ENCODE measurements around the gene CEBPA.

The CEBPA gene

DNA sequence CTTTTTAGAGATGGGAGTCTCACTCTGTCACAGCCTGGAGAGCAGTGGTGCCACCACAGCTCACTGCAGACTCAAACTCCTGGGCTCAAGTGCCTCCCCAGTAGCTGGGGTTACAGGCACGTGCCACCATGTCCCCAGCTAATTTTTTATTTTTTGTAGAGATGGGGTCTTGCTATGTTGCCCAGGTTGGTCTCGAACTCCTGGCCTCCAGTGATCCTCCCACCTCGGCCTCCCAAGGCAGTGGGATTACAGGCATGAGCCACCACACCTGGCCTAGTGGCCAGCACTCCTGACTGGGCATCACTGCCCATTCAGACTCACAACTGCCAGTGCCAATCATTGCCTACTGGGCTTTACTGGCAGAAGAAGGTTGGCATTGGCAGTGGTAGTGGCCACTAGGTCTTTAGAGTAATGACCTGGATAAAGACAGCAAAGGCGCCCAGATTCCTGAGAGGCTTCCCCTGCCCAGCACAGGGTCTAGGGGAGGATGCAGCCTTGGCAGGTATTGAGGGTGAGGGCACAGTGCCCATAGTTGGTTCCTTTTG, 49.8 kb downstream of the CEBPA start:
- no peak overlapping the region for H3K9ac ChIP-seq (ENCODE audit: insufficient read length, low read depth)
- no peaks in the 10 kb centered on the region for H3K27me3 ChIP-seq (ENCODE audit: insufficient read depth, insufficient read length)
- no peak for TF ChIP-seq SUZ12 (IDR thresholded peaks at IDR 0.05; ENCODE audit: extremely low read depth, insufficient read depth, insufficient read length)
- no peak for TF ChIP-seq ZNF274 (IDR thresholded peaks at IDR 0.05; ENCODE audit: low read depth, low read length)
- H3K9me3 ChIP-seq (ENCODE audit: insufficient read depth, low read length), result no peaks in the 10 kb centered on the region
- no peak overlapping the region for H3K4me3 ChIP-seq (ENCODE audit: insufficient read length, low read depth)
- H3K36me3 ChIP-seq (ENCODE audit: insufficient read depth, insufficient read length, low read length), result no peaks in the 10 kb centered on the region
- DNase-seq (ENCODE audit: low read depth, low spot score), result no peak
- H3K4me1 ChIP-seq (ENCODE audit: insufficient read depth, insufficient read length), result peaks cover 20% of the 10 kb centered on the region

DNA sequence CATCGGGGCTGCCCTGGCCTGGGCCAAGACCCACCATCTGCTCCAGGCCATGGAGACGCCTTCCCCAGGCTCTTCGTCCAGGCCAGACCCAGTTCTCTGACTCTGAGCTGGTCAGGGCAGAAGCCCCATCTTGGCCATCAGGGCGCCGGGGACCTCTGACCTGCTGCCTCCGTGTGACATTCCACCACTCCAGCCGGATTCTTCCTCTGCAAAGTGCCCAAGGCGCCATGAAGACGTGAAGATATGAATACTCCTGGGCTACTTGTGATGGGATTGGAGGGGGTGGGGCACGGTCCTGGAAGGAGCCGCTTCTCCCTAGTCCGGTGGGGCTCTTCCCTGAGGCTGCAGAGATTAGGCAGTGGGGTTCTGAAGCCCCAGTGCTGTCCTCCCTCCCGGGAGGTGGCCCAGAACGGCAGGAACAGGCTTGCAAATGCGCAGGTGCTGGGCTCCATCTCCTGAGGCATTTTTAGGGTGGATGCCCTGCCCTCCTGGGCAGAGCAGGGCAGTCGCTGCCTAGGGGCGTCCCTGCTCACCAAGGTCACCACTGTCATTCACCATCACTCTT, 50.7 kb downstream of the CEBPA start:
- peaks cover 20% of the 10 kb centered on the region for H3K4me1 ChIP-seq (ENCODE audit: insufficient read depth, insufficient read length)
- H3K9me3 ChIP-seq (ENCODE audit: insufficient read depth, low read length), result no peaks in the 10 kb centered on the region
- no peaks in the 10 kb centered on the region for H3K27me3 ChIP-seq (ENCODE audit: insufficient read depth, insufficient read length)
- H3K4me3 ChIP-seq (ENCODE audit: insufficient read length, low read depth), result no peak overlapping the region
- no peak for DNase-seq (ENCODE audit: low read depth, low spot score)
- no peak for TF ChIP-seq ZNF274 (IDR thresholded peaks at IDR 0.05; ENCODE audit: low read depth, low read length)
- no peak for TF ChIP-seq YY1 (IDR thresholded peaks at IDR 0.05; ENCODE audit: insufficient read depth, insufficient read length)
- no peak for TF ChIP-seq SUZ12 (IDR thresholded peaks at IDR 0.05; ENCODE audit: extremely low read depth, insufficient read depth, insufficient read length)
- H3K9ac ChIP-seq (ENCODE audit: insufficient read length, low read depth), result no peak overlapping the region
- no peaks in the 10 kb centered on the region for H3K36me3 ChIP-seq (ENCODE audit: insufficient read depth, insufficient read length, low read length)

DNA sequence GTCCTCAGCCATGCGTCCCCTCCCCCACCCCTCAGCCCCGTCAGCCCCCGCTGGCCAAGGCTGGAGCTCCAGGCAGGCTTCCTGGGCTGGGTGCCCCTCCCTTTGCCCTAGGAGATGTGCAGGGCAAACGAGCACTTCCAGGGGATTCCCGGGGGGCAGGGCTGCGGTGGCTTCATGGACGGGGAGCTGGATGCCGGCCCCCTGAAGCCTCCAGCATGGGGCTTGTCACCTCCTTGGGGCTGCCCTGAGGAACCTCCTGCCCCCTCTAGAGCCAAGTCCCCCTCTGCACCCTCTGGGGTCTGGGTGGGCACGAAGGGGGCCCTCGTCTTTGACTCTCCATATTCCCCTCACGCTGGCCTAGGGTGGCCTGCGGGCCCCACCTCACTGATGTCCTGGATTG, 51.3 kb downstream of the CEBPA start:
- H3K36me3 ChIP-seq (ENCODE audit: insufficient read depth, insufficient read length, low read length), result no peaks in the 10 kb centered on the region
- TF ChIP-seq YY1 (IDR thresholded peaks at IDR 0.05; ENCODE audit: insufficient read depth, insufficient read length) (no peak), ZNF274 (IDR thresholded peaks at IDR 0.05; ENCODE audit: low read depth, low read length) (no peak), SUZ12 (IDR thresholded peaks at IDR 0.05; ENCODE audit: extremely low read depth, insufficient read depth, insufficient read length) (no peak)

DNA sequence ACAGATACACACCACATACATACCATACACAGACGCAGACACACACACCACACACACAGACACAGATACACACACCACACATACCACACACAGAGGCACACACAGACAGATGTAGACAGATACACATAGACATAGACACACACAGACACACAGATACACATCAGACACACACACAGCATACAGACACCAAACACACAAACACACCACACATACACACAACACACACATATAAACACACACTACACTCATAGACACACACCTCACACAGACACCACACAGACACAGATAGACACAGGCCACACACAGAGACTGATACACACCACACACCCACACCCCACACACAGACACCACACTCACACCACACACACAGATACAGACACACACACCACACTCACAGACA, 51.8 kb downstream of the CEBPA start:
- Histone ChIP-seq H3K36me3 (ENCODE audit: insufficient read depth, insufficient read length, low read length) (no peaks in the 10 kb centered on the region), H3K4me3 (ENCODE audit: insufficient read length, low read depth) (no peak overlapping the region), H3K4me1 (ENCODE audit: insufficient read depth, insufficient read length) (peaks cover 20% of the 10 kb centered on the region), H3K27me3 (ENCODE audit: insufficient read depth, insufficient read length) (no peaks in the 10 kb centered on the region), H3K9ac (ENCODE audit: insufficient read length, low read depth) (no peak overlapping the region), H3K9me3 (ENCODE audit: insufficient read depth, low read length) (peaks cover 10% of the 10 kb centered on the region)
- TF ChIP-seq YY1 (IDR thresholded peaks at IDR 0.05; ENCODE audit: insufficient read depth, insufficient read length) (no peak), SUZ12 (IDR thresholded peaks at IDR 0.05; ENCODE audit: extremely low read depth, insufficient read depth, insufficient read length) (no peak), ZNF274 (IDR thresholded peaks at IDR 0.05; ENCODE audit: low read depth, low read length) (no peak)
- no peak for DNase-seq (ENCODE audit: low read depth, low spot score)

More for the DNA sequence above, 51.3 kb downstream of the CEBPA start:
- Histone ChIP-seq H3K27me3 (ENCODE audit: insufficient read depth, insufficient read length) (no peaks in the 10 kb centered on the region), H3K9me3 (ENCODE audit: insufficient read depth, low read length) (peaks cover 4% of the 10 kb centered on the region), H3K4me1 (ENCODE audit: insufficient read depth, insufficient read length) (peaks cover 20% of the 10 kb centered on the region), H3K9ac (ENCODE audit: insufficient read length, low read depth) (no peak overlapping the region), H3K4me3 (ENCODE audit: insufficient read length, low read depth) (no peak overlapping the region)
- DNase-seq (ENCODE audit: low read depth, low spot score), result no peak

Data from NT2/D1 (cell line).